GM12874 (cell line): ENCODE results near the gene SPART.

Experiments used
- CTCF ChIP-seq: IDR thresholded peaks from 2 replicates; pipeline ENCODE4 v1.5.1; 2011; ENCODE audit warnings: low read depth, mild to moderate bottlenecking, control low read depth, low read length, moderate library complexity; ENCODE audit not compliant: insufficient read depth

Gene SPART

GRCh38 chr13:36325912-36326311 lies 20.3 kb downstream of the SPART start:
- TF ChIP-seq CTCF = no peak

- TF ChIP-seq CTCF = no peak
Observed at GRCh38 chr13:36323951-36324566, 22.1 kb downstream of the SPART start.

GRCh38 chr13:36323408-36323807 lies 22.8 kb downstream of the SPART start:
- no peak for TF ChIP-seq CTCF

GRCh38 chr13:36313047-36313969 lies 32.9 kb downstream of the SPART start:
- no peak for TF ChIP-seq CTCF

GRCh38 chr13:36310417-36311108 lies 35.6 kb downstream of the SPART start:
- TF ChIP-seq CTCF = no peak

- TF ChIP-seq CTCF = no peak
Observed at GRCh38 chr13:36302289-36302688, 43.9 kb downstream of the SPART start.

- no peak for TF ChIP-seq CTCF
Observed at GRCh38 chr13:36298535-36299068, 47.6 kb downstream of the SPART start.
